ENCODE data around the gene RBFOX2.

DNA sequence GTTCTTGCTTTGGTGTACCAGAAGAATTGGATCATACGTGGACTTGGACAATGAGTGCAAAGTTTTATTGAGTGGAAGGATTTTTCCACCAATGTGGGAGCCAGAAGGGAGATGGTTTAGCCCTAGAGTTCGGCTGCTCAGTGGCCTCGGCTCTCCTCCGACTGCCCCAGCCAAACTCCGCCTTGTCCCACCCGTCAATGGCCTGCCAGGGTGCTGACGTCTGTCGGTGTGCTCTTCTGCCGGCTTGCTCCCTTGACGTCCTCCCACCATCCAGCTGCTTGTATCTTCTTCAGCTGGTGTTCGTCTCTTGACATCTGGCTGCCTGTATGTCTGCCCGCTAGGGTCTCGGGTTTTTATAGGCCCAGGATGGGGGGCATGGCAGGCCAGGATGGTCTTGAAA is 156.2 kb downstream of the RBFOX2 start:
- TF ChIP-seq, protein P1, sequence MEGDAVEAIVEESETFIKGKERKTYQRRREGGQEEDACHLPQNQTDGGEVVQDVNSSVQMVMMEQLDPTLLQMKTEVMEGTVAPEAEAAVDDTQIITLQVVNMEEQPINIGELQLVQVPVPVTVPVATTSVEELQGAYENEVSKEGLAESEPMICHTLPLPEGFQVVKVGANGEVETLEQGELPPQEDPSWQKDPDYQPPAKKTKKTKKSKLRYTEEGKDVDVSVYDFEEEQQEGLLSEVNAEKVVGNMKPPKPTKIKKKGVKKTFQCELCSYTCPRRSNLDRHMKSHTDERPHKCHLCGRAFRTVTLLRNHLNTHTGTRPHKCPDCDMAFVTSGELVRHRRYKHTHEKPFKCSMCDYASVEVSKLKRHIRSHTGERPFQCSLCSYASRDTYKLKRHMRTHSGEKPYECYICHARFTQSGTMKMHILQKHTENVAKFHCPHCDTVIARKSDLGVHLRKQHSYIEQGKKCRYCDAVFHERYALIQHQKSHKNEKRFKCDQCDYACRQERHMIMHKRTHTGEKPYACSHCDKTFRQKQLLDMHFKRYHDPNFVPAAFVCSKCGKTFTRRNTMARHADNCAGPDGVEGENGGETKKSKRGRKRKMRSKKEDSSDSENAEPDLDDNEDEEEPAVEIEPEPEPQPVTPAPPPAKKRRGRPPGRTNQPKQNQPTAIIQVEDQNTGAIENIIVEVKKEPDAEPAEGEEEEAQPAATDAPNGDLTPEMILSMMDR (conservative IDR thresholded peaks at IDR 0.05 in 1 of 2, IDR thresholded peaks at IDR 0.05 in 1 of 2; ENCODE audit: extremely low read depth in 1 of 2, insufficient read depth in 1 of 2, low read depth in 1 of 2, low read length in 2 of 2): no peak
- TF ChIP-seq EZH2 (IDR thresholded peaks at IDR 0.05; ENCODE audit: borderline replicate concordance, low read length): no peak
